AG10803 (cell line): ENCODE results near the gene COG1.
A peak's percentile ranks its signal among the peaks of the same experiment; 100 is the strongest.

Experiments
- DNase-seq: peaks from one replicate; pipeline ENCODE4 v3.0.0; 2010; ENCODE audit warnings: low read depth
- H3K4me3 ChIP-seq: 2 replicates; pipeline ENCODE4 v1.5.1; 2011; ENCODE audit warnings: mild to moderate bottlenecking, low read length, control low read depth
- CTCF ChIP-seq: conservative IDR thresholded peaks from 2 replicates; pipeline ENCODE4 v1.5.1; 2011; ENCODE audit warnings: mild to moderate bottlenecking, low read length, control low read depth, inconsistent platforms

COG1 gene

GRCh38 chr17:73210002-73210678 is 17.3 kb downstream of the COG1 start:
- no peak overlapping the region for H3K4me3 ChIP-seq
- TF ChIP-seq CTCF: peak; percentile 44
- DNase-seq: no peak

- no peak overlapping the region for H3K4me3 ChIP-seq
- DNase-seq: no peak
- TF ChIP-seq CTCF: no peak
Measured at GRCh38 chr17:73211745-73212144, 18.9 kb downstream of the COG1 start.

- H3K4me3 ChIP-seq: no peak overlapping the region
- no peak for DNase-seq
- no peak for TF ChIP-seq CTCF
Measured at GRCh38 chr17:73214008-73214407, 21.2 kb downstream of the COG1 start.

- DNase-seq: no peak
- no peak overlapping the region for H3K4me3 ChIP-seq
- no peak for TF ChIP-seq CTCF
Measured at GRCh38 chr17:73214851-73215250, 22.0 kb downstream of the COG1 start.

- no peak for TF ChIP-seq CTCF
- no peak overlapping the region for H3K4me3 ChIP-seq
- DNase-seq: no peak
Measured at GRCh38 chr17:73215447-73215846, 22.6 kb downstream of the COG1 start.

- no peak for TF ChIP-seq CTCF
- H3K4me3 ChIP-seq: no peak overlapping the region
- DNase-seq: no peak
Measured at GRCh38 chr17:73223626-73224230, 30.9 kb downstream of the COG1 start.

GRCh38 chr17:73224237-73224636 is 31.4 kb downstream of the COG1 start:
- no peak for DNase-seq
- TF ChIP-seq CTCF: no peak
- H3K4me3 ChIP-seq: no peak overlapping the region
